A673 (cell line): ENCODE results near the gene MSL1. TPM values are rescaled to one million over a fixed set of nuclear protein-coding genes. Genes with fewer than 3 reads are reported as not detected.
A peak's percentile ranks its signal among the peaks of the same experiment; 100 is the strongest.

Source experiments
- BruUV-seq: library from RNA; stranded (reverse); fragments of 400-500 nt; replicated peaks from 2 replicates; lab custom pipeline; 2021; lab: Mats Ljungman, UMichigan
- CTCF ChIA-PET: fragments of 300-600 bp; sonication (Branson Sonifier 250); formaldehyde crosslinking; loops from one replicate; lab custom pipeline; 2022; ENCODE audit warnings: antibody characterized with exemption; lab: Charles Lee
- POLR2A ChIA-PET: fragments of 300-600 bp; sonication (Branson Sonifier 250); formaldehyde crosslinking; loops from one replicate; lab custom pipeline; 2022; ENCODE audit warnings: antibody characterized with exemption; ENCODE audit not compliant: low non-redundant PET; lab: Charles Lee
- DNase-seq: peaks from one replicate; pipeline ENCODE4 v3.0.0-alpha.2; 2015; ENCODE audit warnings: low spot score
- H3K27ac ChIP-seq: fragments of 200-600 bp; sonication (generic); 2 replicates; pipeline ENCODE4 v1.5.1; 2016; ENCODE audit warnings: mixed run types, low read depth, mild to moderate bottlenecking, mixed read lengths, antibody characterized with exemption, low read length; ENCODE audit not compliant: poor library complexity, severe bottlenecking
- H3K27me3 ChIP-seq: fragments of 200-600 bp; sonication (generic); replicated peaks from 2 replicates; pipeline ENCODE4 v1.6.1; 2017; ENCODE audit warnings: mixed run types, low read depth, mild to moderate bottlenecking, mixed read lengths, antibody characterized with exemption, low read length; ENCODE audit not compliant: insufficient read depth, poor library complexity
- H3K36me3 ChIP-seq: fragments of 200-600 bp; sonication (generic); 2 replicates; pipeline ENCODE4 v1.6.1; 2016; ENCODE audit warnings: mixed run types, mild to moderate bottlenecking, mixed read lengths, antibody characterized with exemption, low read length; ENCODE audit not compliant: insufficient read depth, poor library complexity, severe bottlenecking
- H3K4me1 ChIP-seq: fragments of 200-600 bp; sonication (generic); 2 replicates; pipeline ENCODE4 v1.6.1; 2017; ENCODE audit warnings: mixed run types, mild to moderate bottlenecking, mixed read lengths, antibody characterized with exemption, low read length; ENCODE audit not compliant: insufficient read depth, poor library complexity, severe bottlenecking
- H3K4me3 ChIP-seq: fragments of 200-600 bp; sonication (generic); 2 replicates; pipeline ENCODE4 v1.5.1; 2016; ENCODE audit warnings: low read depth, mixed run types, mild to moderate bottlenecking, mixed read lengths, low read length; ENCODE audit not compliant: poor library complexity, severe bottlenecking
- H3K9me3 ChIP-seq: fragments of 200-600 bp; sonication (generic); 2 replicates; pipeline ENCODE4 v1.6.1; 2016; ENCODE audit warnings: mixed run types, low read depth, mild to moderate bottlenecking, mixed read lengths, antibody characterized with exemption, low read length; ENCODE audit not compliant: poor library complexity, severe bottlenecking
- CTCF ChIP-seq: fragments of 300-800, 200-600 bp; sonication (generic); conservative IDR thresholded peaks from 2 replicates; pipeline ENCODE4 v1.5.1; 2017; ENCODE audit warnings: low read depth, mild to moderate bottlenecking, antibody characterized with exemption, low read length, moderate library complexity, mixed read lengths
- EZH2 ChIP-seq: fragments of 200-600 bp; sonication (generic); IDR thresholded peaks from 2 replicates; pipeline ENCODE4 v1.6.1; 2017; ENCODE audit warnings: borderline replicate concordance, low read depth, mild to moderate bottlenecking, mixed read lengths, antibody characterized with exemption, low read length; ENCODE audit not compliant: poor library complexity, severe bottlenecking
- intact Hi-C: fragments of 100-400 bp; cut with micrococcal nuclease; formaldehyde crosslinking; loops from one replicate; pipeline ENCODE4 v1.10.0; 2022; ENCODE audit not compliant: unreplicated experiment
- total RNA-seq: library from RNA; stranded (reverse); gene quantifications from 2 replicates; pipeline ENCODE4 v1.2.3, GENCODE V29; 2021

The MSL1 gene
- total RNA-seq, 1 experiment from 2014 or later, result 59.9 TPM

- ChIA-PET POLR2A (no interaction called here), CTCF (no interaction called here)
- BruUV-seq, result no TSS peak
- no peak for DNase-seq
- TF ChIP-seq CTCF (no peak), EZH2 (no peak)
- Histone ChIP-seq H3K9me3 (no peaks in the 10 kb centered on the region), H3K36me3 (no peaks in the 10 kb centered on the region), H3K27ac (no peak overlapping the region), H3K27me3 (no peaks in the 10 kb centered on the region), H3K4me3 (no peak overlapping the region), H3K4me1 (peaks cover 24% of the 10 kb centered on the region)
- intact Hi-C loops, result no loop called here
Observed at GRCh38 chr17:40097087-40097486, 24.7 kb upstream of the MSL1 start.

- Histone ChIP-seq H3K4me1 (peaks cover 24% of the 10 kb centered on the region), H3K27ac (no peak overlapping the region), H3K36me3 (no peaks in the 10 kb centered on the region), H3K9me3 (no peaks in the 10 kb centered on the region), H3K4me3 (no peak overlapping the region), H3K27me3 (no peaks in the 10 kb centered on the region)
- POLR2A ChIA-PET, result no interaction called here
- no peak for DNase-seq
- no peak for TF ChIP-seq CTCF
- CTCF ChIA-PET, result no interaction called here
- intact Hi-C loops, result no loop called here
- no TSS peak for BruUV-seq
Observed at GRCh38 chr17:40097931-40098845, 23.6 kb upstream of the MSL1 start.

GRCh38 chr17:40098846-40099618, 22.7 kb upstream of the MSL1 start:
- ChIA-PET CTCF (no interaction called here), POLR2A (no interaction called here)
- no TSS peak for BruUV-seq
- intact Hi-C loops, result no loop called here
- peaks cover 24% of the 10 kb centered on the region for H3K4me1 ChIP-seq
- no peaks in the 10 kb centered on the region for H3K36me3 ChIP-seq
- DNase-seq, result peak; percentile 87
- TF ChIP-seq CTCF (no peak), EZH2 (no peak)
- H3K27ac ChIP-seq, result no peak overlapping the region
- H3K9me3 ChIP-seq, result no peaks in the 10 kb centered on the region
- H3K27me3 ChIP-seq, result no peaks in the 10 kb centered on the region
- peak overlapping the region; percentile 40 for H3K4me3 ChIP-seq
